GM20000 (cell line): ENCODE results near the gene SLC22A14.

Source experiments
- DNase-seq: peaks from one replicate; pipeline ENCODE4 v3.0.0; 2012; ENCODE audit warnings: low spot score
- TF ChIP-seq, protein P1 (sequence below): IDR thresholded peaks from 2 replicates; pipeline ENCODE4 v1.5.1; 2012; ENCODE audit warnings: mild to moderate bottlenecking, control low read depth; ENCODE audit errors: extremely low read depth, missing control alignments

SLC22A14 gene

DNA sequence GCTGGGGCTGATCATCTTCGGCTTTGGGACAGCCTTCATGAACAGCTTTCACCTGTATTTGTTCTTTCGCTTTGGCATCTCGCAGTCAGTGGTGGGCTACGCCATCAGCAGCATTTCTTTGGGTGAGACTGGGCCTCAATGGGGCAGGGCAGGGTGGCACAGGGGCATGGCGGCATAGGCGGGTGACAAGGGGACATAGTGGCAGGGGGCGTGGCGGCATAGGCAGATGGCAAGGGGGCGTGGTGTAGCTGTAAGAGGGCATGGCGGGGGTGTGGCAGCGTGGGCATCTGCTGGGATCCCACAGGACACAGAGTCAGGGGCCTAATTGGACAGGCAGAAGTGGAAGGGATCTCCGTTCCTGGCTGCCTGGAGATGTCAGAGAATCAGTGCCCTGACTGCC is 25.5 kb downstream of the SLC22A14 start:
- no peak for DNase-seq
- TF ChIP-seq, protein P1, sequence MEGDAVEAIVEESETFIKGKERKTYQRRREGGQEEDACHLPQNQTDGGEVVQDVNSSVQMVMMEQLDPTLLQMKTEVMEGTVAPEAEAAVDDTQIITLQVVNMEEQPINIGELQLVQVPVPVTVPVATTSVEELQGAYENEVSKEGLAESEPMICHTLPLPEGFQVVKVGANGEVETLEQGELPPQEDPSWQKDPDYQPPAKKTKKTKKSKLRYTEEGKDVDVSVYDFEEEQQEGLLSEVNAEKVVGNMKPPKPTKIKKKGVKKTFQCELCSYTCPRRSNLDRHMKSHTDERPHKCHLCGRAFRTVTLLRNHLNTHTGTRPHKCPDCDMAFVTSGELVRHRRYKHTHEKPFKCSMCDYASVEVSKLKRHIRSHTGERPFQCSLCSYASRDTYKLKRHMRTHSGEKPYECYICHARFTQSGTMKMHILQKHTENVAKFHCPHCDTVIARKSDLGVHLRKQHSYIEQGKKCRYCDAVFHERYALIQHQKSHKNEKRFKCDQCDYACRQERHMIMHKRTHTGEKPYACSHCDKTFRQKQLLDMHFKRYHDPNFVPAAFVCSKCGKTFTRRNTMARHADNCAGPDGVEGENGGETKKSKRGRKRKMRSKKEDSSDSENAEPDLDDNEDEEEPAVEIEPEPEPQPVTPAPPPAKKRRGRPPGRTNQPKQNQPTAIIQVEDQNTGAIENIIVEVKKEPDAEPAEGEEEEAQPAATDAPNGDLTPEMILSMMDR, result no peak

DNA sequence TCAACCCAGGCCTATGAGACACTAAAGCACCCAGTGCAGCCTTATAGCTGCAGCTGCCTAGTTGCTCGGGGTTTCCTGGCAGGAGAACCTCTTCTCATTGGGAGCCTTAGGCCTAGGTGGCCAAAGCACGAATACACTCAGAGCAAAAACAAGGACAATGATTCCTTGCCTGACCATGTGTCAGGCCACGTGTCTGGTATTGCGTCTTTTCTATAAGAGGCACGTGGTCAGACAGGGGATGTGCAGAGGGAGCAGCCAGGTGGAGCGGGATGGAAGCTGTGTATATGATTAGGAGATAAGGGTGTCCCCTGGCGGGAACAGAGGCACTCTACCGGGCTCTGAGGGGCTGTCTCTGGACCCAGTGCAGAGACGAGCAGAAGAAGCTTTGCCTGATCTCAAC is 26.4 kb downstream of the SLC22A14 start:
- no peak for DNase-seq
- TF ChIP-seq, protein P1, result no peak

DNA sequence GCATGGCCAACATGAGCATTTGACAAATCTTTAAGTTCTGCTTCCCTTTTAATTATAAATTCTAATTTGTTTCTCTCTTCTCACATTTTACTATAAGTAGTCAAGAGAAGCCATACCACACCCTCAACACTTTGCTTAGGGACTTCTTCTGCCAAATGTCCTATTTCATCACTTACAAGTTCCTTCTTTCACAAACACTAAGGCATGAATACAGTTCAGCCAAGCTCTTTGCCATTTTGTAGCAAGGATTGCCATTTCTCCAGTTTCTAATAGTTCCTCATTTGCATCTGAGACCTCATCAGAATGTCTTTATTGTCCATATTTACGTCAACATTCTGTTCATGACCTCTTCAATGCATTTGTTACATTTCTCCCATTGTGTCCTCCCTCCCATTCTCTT is 29.4 kb downstream of the SLC22A14 start:
- TF ChIP-seq, protein P1, result no peak
- DNase-seq, result no peak

DNA sequence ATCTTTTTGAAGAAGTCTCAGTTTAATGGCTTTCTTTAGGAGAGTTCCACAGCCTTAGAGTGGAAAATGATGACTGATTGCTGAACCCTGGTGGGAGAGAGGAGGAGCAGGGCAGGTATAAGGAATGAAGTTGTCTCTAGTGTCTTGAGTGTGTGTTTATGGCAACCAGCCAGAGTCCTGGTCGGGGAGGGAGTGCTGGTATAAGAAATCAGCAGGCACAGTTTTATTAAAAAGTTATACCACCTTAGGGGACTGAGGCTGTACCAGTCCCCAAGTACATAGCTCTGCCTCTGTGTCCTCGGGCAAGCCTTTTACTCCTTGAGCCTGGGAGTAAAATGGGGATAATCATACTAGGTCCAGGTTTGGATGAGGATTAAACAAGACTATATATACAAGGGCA is 29.8 kb downstream of the SLC22A14 start:
- DNase-seq, result no peak
- TF ChIP-seq, protein P1, result no peak

DNA sequence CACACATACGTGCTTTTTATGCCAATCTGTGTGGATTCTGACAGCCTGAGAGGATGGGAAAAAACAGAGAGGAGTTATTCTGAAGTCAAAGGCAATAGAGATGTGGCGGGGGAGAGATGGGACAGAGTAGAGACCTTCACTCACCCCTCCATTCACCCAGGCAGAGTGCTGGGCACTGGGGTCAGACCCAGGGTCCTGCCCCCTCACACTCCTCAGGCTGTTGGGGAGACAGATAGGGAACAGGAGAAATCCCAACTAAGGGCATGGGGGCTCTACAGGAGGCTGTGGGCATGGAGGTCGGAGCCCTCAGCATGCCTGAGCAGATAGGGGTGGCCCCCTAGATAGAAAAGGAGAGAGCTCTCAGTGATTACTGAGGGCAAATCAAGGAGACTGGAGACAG is 30.3 kb downstream of the SLC22A14 start:
- DNase-seq, result no peak
- TF ChIP-seq, protein P1, result no peak

DNA sequence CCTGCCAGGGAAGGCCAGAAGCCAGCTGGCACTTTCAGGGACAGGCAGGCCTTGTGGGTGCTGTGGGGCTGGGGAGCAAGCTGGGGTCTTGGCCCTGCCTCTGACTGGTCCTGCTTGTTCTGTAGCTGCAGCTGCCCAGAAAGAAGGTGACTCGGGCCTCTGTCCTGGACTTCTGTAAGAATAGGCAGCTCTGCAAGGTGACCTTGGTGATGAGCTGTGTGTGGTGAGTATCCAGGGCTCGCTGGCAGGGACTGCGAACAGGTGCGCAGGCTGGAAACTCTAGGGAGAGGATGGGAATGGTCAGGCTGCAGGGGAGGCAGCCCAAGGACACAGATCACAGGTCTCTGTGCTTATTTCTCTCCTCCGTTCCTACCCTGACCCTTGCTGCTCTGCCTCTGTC is 31.2 kb downstream of the SLC22A14 start:
- no peak for DNase-seq
- TF ChIP-seq, protein P1, result no peak

DNA sequence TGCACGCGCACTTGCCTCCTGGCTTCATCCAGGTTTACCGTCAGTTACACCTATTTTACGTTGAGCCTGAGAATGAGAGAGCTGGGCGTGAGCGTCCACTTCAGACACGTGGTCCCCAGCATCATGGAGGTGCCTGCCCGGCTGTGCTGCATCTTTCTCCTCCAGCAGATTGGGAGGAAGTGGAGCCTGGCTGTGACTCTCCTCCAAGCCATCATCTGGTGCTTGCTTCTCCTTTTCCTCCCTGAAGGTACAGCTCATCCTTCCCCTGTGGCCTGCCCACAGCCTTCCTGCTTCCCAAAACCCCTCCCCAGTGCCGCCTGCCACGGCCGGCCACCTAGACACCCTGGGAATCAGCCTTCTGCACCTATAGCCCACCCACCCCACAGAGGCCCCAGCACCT is 31.6 kb downstream of the SLC22A14 start:
- TF ChIP-seq, protein P1, result no peak

More for the DNA sequence above, 31.6 kb downstream of the SLC22A14 start:
- no peak for DNase-seq
